ENCODE results near the gene HSD17B12. TPM values are rescaled to one million over a fixed set of nuclear protein-coding genes. Genes with fewer than 3 reads are reported as not detected.

HSD17B12 gene
- total RNA-seq, 1 experiment from 2014 or later = 307 TPM

- Histone ChIP-seq H3K27ac (ENCODE audit: low read depth, low read length, poor library complexity, severe bottlenecking) (no peak overlapping the region), H3K4me1 (ENCODE audit: insufficient read depth, low read length, poor library complexity, severe bottlenecking) (no peaks in the 10 kb centered on the region), H3K27me3 (replicated peaks; ENCODE audit: insufficient read depth, low read depth, low read length, poor library complexity) (no peaks in the 10 kb centered on the region), H3K9me3 (ENCODE audit: low read depth, low read length, poor library complexity, severe bottlenecking) (no peaks in the 10 kb centered on the region), H3K36me3 (ENCODE audit: insufficient read depth, low read length, poor library complexity, severe bottlenecking) (peaks cover 75% of the 10 kb centered on the region), H3K4me3 (ENCODE audit: low read depth, low read length, poor library complexity, severe bottlenecking) (no peak overlapping the region)
- intact Hi-C loops (cut with micrococcal nuclease; ENCODE audit: unreplicated experiment) = loop anchor here (5.0 kb wide), 1 partner anchor 49 kb away; the partner anchor contains the start of gene C11orf96
- CTCF ChIA-PET = no interaction called here
- no TSS peak for BruUV-seq (replicated peaks)
- POLR2A ChIA-PET (ENCODE audit: low non-redundant PET) = no interaction called here
- DNase-seq (ENCODE audit: low spot score) = no peak
- TF ChIP-seq CTCF (conservative IDR thresholded peaks at IDR 0.05; ENCODE audit: low read depth, low read length) = no peak
- TF ChIP-seq EZH2 (IDR thresholded peaks at IDR 0.05; ENCODE audit: borderline replicate concordance, low read depth, low read length, poor library complexity, severe bottlenecking) = no peak
Observed at GRCh38 chr11:43892851-43893250, 212.3 kb downstream of the HSD17B12 start.

GRCh38 chr11:43894546-43894945 is 214.0 kb downstream of the HSD17B12 start:
- no peaks in the 10 kb centered on the region for H3K4me1 ChIP-seq (ENCODE audit: insufficient read depth, low read length, poor library complexity, severe bottlenecking)
- no peaks in the 10 kb centered on the region for H3K27me3 ChIP-seq (replicated peaks; ENCODE audit: insufficient read depth, low read depth, low read length, poor library complexity)
- no TSS peak for BruUV-seq (replicated peaks)
- H3K4me3 ChIP-seq (ENCODE audit: low read depth, low read length, poor library complexity, severe bottlenecking) = no peak overlapping the region
- intact Hi-C loops (cut with micrococcal nuclease; ENCODE audit: unreplicated experiment) = loop anchor here (5.0 kb wide), 1 partner anchor 48 kb away; the partner anchor contains the start of gene C11orf96
- CTCF ChIA-PET = no interaction called here
- peaks cover 91% of the 10 kb centered on the region for H3K36me3 ChIP-seq (ENCODE audit: insufficient read depth, low read length, poor library complexity, severe bottlenecking)
- H3K9me3 ChIP-seq (ENCODE audit: low read depth, low read length, poor library complexity, severe bottlenecking) = no peaks in the 10 kb centered on the region
- no peak overlapping the region for H3K27ac ChIP-seq (ENCODE audit: low read depth, low read length, poor library complexity, severe bottlenecking)
- TF ChIP-seq CTCF (conservative IDR thresholded peaks at IDR 0.05; ENCODE audit: low read depth, low read length) = no peak
- TF ChIP-seq EZH2 (IDR thresholded peaks at IDR 0.05; ENCODE audit: borderline replicate concordance, low read depth, low read length, poor library complexity, severe bottlenecking) = no peak
- POLR2A ChIA-PET (ENCODE audit: low non-redundant PET) = no interaction called here
- DNase-seq (ENCODE audit: low spot score) = no peak

GRCh38 chr11:43895601-43896000 is 215.1 kb downstream of the HSD17B12 start:
- CTCF ChIA-PET = no interaction called here

More at GRCh38 chr11:43895601-43896000, 215.1 kb downstream of the HSD17B12 start:
- intact Hi-C loops (cut with micrococcal nuclease; ENCODE audit: unreplicated experiment) = no loop called here
- H3K4me3 ChIP-seq (ENCODE audit: low read depth, low read length, poor library complexity, severe bottlenecking) = no peak overlapping the region
- H3K36me3 ChIP-seq (ENCODE audit: insufficient read depth, low read length, poor library complexity, severe bottlenecking) = peaks cover 85% of the 10 kb centered on the region
- POLR2A ChIA-PET (ENCODE audit: low non-redundant PET) = interaction anchor here (0.5 kb wide), 1 partner anchor 161 kb away, joined by 3 read pairs; no protein-coding TSS in a partner anchor
- no TSS peak for BruUV-seq (replicated peaks)
- H3K4me1 ChIP-seq (ENCODE audit: insufficient read depth, low read length, poor library complexity, severe bottlenecking) = no peaks in the 10 kb centered on the region
- H3K9me3 ChIP-seq (ENCODE audit: low read depth, low read length, poor library complexity, severe bottlenecking) = no peaks in the 10 kb centered on the region
- H3K27ac ChIP-seq (ENCODE audit: low read depth, low read length, poor library complexity, severe bottlenecking) = no peak overlapping the region
- no peak for DNase-seq (ENCODE audit: low spot score)
- TF ChIP-seq EZH2 (IDR thresholded peaks at IDR 0.05; ENCODE audit: borderline replicate concordance, low read depth, low read length, poor library complexity, severe bottlenecking) (no peak), CTCF (conservative IDR thresholded peaks at IDR 0.05; ENCODE audit: low read depth, low read length) (no peak)
- no peaks in the 10 kb centered on the region for H3K27me3 ChIP-seq (replicated peaks; ENCODE audit: insufficient read depth, low read depth, low read length, poor library complexity)
